ENCODE data around the gene FIGNL1. TPM values are rescaled to one million over a fixed set of nuclear protein-coding genes. Genes with fewer than 3 reads are reported as not detected.

The FIGNL1 gene
- total RNA-seq, 1 experiment from 2014 or later: 23.6 TPM

GRCh38 chr7:50412973-50413372 lies 37.2 kb downstream of the FIGNL1 start:
- in situ Hi-C loops (cut with HindIII; ENCODE audit: low pct_unique_long_range_greater_than_20kb, low sequenced_read_pairs): no loop called here
- no peak for DNase-seq (ENCODE audit: low read depth)

- no peak for DNase-seq (ENCODE audit: low read depth)
- in situ Hi-C loops (cut with HindIII; ENCODE audit: low pct_unique_long_range_greater_than_20kb, low sequenced_read_pairs): no loop called here
Observed at GRCh38 chr7:50411332-50411731, 38.8 kb downstream of the FIGNL1 start.

- no peak for DNase-seq (ENCODE audit: low read depth)
- in situ Hi-C loops (cut with HindIII; ENCODE audit: low pct_unique_long_range_greater_than_20kb, low sequenced_read_pairs): no loop called here
Observed at GRCh38 chr7:50409856-50410745, 40.0 kb downstream of the FIGNL1 start.

GRCh38 chr7:50406935-50407334 lies 43.2 kb downstream of the FIGNL1 start:
- DNase-seq (ENCODE audit: low read depth): no peak
- in situ Hi-C loops (cut with HindIII; ENCODE audit: low pct_unique_long_range_greater_than_20kb, low sequenced_read_pairs): no loop called here

- in situ Hi-C loops (cut with HindIII; ENCODE audit: low pct_unique_long_range_greater_than_20kb, low sequenced_read_pairs): no loop called here
Observed at GRCh38 chr7:50405221-50405620, 44.9 kb downstream of the FIGNL1 start.

DNA sequence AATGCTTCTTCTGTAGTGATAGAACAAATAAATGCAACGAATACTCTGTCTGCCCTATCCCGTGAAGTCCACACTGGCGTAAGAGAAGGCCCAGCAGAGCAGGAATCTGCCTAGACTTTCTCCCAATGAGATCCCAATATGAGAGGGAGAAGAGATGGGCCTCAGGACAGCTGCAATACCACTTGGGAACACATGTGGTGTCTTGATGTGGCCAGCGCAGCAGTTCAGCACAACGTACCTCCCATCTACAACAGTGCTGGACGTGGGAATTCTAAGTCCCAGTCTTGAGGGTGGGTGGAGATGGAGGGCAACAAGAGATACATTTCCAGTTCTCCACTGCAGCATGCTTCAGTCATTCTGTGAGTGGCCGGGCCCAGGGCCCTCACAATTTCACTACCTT lies 45.8 kb downstream of the FIGNL1 start:
- in situ Hi-C loops (cut with HindIII; ENCODE audit: low pct_unique_long_range_greater_than_20kb, low sequenced_read_pairs): no loop called here
- no peak for DNase-seq (ENCODE audit: low read depth)

More at GRCh38 chr7:50405221-50405620, 44.9 kb downstream of the FIGNL1 start:
- DNase-seq (ENCODE audit: low read depth): no peak

GRCh38 chr7:50400114-50400513 lies 50.0 kb downstream of the FIGNL1 start:
- in situ Hi-C loops (cut with HindIII; ENCODE audit: low pct_unique_long_range_greater_than_20kb, low sequenced_read_pairs): no loop called here

GRCh38 chr7:50399635-50400034 lies 50.5 kb downstream of the FIGNL1 start:
- in situ Hi-C loops (cut with HindIII; ENCODE audit: low pct_unique_long_range_greater_than_20kb, low sequenced_read_pairs): no loop called here
- DNase-seq (ENCODE audit: low read depth): no peak

More at GRCh38 chr7:50400114-50400513, 50.0 kb downstream of the FIGNL1 start:
- DNase-seq (ENCODE audit: low read depth): no peak

DNA sequence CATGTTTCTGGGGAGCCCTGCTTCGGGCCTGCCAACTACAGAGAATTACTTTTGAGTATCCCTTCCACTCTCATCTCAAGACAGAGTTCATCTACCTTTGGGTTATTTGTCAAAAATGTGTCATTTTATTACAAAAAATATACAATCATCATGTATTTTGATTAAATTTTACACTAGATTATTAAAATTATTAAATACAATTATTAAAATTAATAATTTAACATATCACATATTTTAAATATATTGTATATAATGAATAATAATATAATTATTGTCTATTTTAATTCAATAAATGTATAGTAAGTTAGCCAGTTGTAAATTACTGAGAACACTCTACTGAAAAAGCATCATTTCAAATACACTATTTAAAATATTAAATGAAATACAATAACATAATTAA lies 50.9 kb downstream of the FIGNL1 start:
- in situ Hi-C loops (cut with HindIII; ENCODE audit: low pct_unique_long_range_greater_than_20kb, low sequenced_read_pairs): no loop called here
- no peak for DNase-seq (ENCODE audit: low read depth)

GRCh38 chr7:50397971-50398324 lies 52.2 kb downstream of the FIGNL1 start:
- DNase-seq (ENCODE audit: low read depth): no peak
- in situ Hi-C loops (cut with HindIII; ENCODE audit: low pct_unique_long_range_greater_than_20kb, low sequenced_read_pairs): no loop called here

GRCh38 chr7:50397320-50397970 lies 52.7 kb downstream of the FIGNL1 start:
- in situ Hi-C loops (cut with HindIII; ENCODE audit: low pct_unique_long_range_greater_than_20kb, low sequenced_read_pairs): no loop called here
- no peak for DNase-seq (ENCODE audit: low read depth)

- DNase-seq (ENCODE audit: low read depth): no peak
- in situ Hi-C loops (cut with HindIII; ENCODE audit: low pct_unique_long_range_greater_than_20kb, low sequenced_read_pairs): no loop called here
Observed at GRCh38 chr7:50396856-50397255, 53.3 kb downstream of the FIGNL1 start.

- in situ Hi-C loops (cut with HindIII; ENCODE audit: low pct_unique_long_range_greater_than_20kb, low sequenced_read_pairs): no loop called here
- DNase-seq (ENCODE audit: low read depth): no peak
Observed at GRCh38 chr7:50394315-50394714, 55.8 kb downstream of the FIGNL1 start.

Other genes with a start within 250 kb of the FIGNL1 start
- gene IKZF1, start 145.6 kb downstream of the FIGNL1 start, total RNA-seq (2014; rRNA removed; shearing (Covaris generic); ENCODE audit: low replicate concordance): not detected in 2 replicates
- 0.90 and 4.4 TPM in 2 replicates for gene DDC, start 115.1 kb upstream of the FIGNL1 start, total RNA-seq (2014; rRNA removed; shearing (Covaris generic); ENCODE audit: low replicate concordance)

All from Caki2 (cell line).